A204.1 (cell line): ENCODE measurements around the gene ANKRD11.
A peak's percentile ranks its signal among the peaks of the same experiment; 100 is the strongest.
"Not testable (repeated sequence)": the region's sequence is repeated elsewhere in the genome, so short reads cannot be mapped to it uniquely, and the experiment has no call there.

Experiments
- FAIRE-seq: peaks from 2 replicates; lab custom pipeline; 2012; peaks lifted over from hg19 to GRCh38; lab: Jason Lieb, UNC

ANKRD11 gene

GRCh38 chr16:89264800-89265550 lies 225.4 kb downstream of the ANKRD11 start:
- no peak for FAIRE-seq

DNA sequence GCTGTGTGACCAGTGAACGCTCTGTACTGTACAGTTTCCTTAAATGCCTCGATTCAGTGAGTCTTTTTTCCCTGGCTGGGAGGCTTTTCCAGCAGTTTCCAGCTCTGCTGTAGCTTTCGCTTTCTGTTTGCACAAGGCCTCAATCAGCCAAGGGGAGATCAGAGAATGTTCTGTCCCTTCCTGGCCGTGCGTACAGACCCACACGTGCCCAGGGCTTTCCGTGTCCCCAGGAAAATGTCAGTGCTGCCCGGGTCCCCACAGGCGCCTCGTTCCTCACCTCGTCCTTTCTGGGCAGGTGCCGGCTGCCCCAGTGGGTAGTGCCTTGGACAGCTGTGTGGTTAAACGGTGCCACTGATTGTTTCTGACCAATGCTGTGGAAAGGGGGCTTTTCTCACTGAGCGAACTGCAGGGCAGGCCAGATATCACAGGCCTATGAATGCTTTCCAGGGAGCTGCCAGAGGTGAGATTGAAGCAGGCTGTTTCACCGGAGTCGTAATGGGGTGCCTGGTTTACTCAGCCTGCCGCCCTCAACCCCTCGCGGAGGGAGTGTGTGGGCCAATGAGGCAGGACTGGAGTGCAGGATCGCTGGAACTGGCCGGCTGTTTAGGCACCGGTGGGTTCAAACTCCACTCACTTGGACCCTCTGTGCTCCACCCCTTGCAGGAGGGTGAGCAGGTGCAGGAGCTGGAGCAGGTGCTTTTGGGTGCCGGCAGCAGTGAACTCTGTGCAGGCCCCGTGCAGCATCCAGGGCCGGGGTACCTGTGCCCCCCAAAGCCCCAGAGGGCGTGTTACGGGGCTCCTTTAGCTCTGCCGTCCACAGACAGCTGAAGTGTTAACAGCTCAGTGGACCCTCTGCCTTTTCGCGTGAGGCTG lies 228.4 kb downstream of the ANKRD11 start:
- FAIRE-seq: peak; percentile 11

DNA sequence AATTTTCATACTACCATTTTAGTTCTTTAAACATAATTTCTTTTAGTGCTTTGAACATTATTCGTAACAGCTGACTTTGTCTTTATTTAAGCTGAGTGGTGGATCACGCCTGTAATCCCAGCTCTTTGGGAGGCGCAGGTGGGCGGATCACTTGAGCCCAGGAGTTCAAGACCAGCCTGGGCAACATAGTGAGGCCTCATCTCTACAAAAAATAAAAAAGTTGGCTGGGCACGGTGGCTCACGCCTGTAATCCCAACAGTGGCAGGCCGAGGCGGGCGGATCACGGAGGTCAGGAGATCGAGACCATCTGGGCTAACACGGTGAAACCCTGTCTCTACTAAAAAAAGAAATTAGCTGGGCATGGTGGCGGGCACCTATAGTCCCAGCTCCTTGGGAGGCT lies 230.5 kb downstream of the ANKRD11 start:
- not testable (repeated sequence) for FAIRE-seq

DNA sequence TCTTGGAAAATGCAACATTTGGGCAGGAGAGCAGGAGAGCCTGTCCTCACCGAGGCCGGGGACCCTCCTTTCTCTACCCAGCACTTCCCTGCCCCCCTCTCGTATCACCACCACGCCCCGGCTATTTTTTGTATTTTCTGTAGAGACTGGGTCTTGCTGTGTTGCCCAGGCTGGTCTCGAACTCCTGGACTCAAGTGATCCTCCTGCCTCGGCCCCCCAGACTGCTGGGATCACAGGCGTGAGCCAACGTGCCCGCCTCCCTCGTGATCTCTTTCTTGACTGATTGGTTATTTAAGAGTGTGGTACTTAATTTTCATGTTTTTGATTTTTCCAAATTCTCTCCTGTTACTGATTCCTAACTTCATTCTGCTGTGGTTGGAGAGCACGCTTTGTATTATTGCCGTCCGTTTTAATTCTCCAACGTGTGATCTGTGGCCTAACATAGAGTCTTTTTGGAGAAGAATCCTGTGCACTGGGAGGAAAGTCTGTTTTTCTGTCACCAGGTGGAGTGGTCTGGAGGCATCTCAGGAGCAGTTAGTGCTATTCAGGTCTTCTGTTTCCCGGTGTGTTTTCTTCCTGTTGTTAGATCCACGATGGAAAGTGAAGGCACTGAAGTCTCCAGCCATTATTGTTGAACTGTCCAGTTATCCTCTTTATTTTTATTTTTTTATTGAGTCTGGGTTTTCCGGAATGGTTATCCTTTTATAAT lies 232.4 kb downstream of the ANKRD11 start:
- no peak for FAIRE-seq

GRCh38 chr16:89257281-89257731 lies 233.1 kb downstream of the ANKRD11 start:
- no peak for FAIRE-seq

DNA sequence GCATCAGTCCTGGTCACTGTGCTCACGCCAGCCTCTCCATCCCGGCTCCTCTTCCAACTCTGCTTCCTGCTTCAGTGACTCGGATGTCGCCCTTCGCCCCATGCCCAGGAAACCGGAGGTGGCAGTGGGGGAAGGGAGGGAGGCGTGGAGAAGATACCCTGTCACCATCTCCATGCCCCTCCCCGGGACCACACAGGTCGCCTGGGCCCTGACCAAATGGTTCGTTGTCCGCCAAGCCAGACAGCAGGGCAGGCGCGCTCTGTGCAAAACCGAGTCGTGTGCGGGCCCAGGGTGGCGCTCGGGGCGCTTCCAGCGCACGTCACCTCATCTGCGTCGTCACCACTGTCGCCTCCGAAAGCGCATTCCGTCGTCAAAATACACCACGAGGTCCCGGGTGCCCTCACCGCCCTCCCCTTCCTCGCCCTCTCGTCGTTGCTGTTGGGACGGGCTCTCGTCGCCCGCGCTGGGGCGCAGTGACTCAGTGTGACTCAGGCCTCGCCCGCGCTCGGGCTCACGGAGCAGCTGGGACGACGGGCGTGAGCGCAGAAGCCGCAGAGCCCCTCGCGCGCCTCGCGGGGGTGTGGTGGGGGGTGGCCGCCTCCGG lies 233.6 kb downstream of the ANKRD11 start:
- FAIRE-seq: no peak

DNA sequence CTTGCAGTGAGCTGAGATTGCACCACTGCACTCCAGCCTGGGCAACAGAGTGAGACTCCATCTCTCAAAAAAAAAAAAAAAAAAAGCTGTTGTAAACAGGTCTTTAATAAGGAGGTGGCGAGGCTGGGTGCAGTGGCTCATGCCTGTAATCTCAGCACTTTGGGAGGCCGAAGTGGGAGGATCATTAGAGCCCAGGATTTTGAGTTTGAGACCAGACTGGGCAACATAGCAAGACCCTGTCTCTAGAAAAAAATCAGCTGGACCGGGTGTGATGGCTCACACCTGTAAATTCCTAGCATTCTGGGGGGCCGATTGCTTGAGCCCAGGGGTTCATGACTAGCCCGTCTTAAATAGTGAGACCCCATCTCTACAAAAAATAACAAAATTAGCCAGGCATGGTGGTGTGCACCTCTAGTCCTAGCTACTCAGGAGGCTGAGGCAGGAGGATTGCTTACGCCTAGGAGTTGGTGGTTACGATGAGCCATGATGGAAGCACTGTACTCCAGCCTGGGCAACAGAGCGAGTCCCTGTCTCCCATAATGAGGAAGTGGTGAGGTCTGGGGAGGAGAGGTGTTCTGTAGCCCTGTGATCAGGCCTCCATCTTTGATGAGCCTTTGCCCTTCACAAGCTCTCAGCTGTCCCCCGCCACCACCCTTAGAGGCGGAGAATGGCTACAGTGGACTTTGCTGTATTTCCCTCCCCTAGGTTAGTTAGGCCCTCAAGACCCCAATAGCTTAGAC lies 236.6 kb downstream of the ANKRD11 start:
- no peak for FAIRE-seq

DNA sequence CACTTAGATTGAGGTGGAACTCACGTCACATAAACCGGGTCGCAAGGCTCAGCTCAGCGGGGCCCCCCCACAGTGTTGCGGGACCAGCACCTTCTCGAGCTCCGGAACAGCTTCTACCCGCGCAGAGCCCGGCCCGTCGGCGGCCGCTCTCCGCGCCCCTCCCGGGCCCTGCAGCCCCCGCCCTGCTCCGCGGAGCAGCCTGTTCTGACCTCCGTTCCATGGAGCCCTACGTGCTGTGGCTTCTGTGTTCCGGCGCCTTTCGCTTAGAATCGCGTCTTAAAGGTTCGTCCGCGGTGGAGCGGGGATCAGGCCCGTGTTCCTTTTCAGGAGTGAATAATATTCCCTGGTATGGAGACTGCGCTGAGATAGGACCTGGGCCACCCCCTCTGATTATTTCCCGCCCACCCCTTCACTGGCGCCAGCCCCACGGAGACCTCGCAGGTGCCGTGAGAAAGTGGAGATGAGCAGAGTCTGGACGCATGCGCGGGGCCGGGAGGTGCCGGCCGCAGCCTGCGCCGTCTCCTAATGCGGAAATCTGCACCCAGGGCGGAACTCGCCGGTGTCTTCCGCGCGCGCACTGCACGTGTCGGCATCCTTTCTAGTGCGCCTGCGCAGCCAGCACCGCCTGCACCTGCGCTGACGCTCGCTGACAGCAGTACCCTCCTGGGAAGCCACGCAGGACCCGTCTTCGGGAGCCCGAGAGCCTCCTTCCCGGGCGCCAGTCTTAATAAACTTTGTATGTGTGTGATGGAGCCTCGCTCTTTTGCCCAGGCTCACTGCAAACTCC lies 242.0 kb downstream of the ANKRD11 start:
- FAIRE-seq: no peak

GRCh38 chr16:89247734-89248075 lies 242.7 kb downstream of the ANKRD11 start:
- not testable (repeated sequence) for FAIRE-seq

DNA sequence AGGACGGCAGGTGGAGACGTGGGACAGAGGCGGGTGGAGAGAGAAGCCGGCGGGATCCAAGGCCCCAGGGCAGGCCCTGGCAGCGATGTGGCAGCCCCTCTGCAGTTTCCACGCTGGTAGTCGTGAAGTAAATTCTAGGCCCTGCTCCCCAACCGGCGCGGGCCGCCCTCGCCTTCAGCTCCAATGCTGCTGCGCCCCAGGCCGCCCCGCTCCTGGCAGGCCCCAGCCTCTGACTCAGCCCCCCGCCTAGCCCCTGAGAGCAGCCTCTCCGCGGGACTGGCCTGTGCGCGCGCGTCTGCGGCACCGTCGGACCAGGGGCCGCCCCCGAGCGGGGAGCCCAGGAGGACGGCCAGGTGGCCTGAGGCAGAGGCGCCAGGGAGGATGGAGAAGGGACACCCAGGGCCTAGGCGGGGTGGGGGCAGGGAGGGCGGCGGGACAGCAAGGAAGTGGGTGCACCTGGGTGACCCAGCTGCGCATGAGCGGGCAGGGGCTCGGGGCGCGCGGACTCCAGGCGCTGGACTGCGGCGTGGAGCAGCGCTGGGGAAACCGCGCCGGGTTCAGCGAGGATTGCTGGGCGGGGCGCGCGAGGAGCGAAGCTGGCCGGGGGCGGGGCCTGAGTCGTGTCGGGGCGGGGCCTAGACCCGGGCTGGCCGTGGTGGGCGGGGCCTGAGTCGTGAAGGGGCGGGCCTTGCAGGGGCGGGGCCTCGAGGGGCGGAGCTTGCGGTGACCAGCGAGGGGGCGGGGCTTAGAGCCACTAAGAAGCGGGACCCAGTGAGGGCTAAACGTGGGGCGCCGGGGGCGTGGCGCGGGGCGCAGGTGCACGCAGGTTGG lies 243.2 kb downstream of the ANKRD11 start:
- FAIRE-seq: no peak

- no peak for FAIRE-seq
These were observed 243.9 kb downstream of the ANKRD11 start for GRCh38 chr16:89246383-89246902.

GRCh38 chr16:89244754-89245153 lies 245.6 kb downstream of the ANKRD11 start:
- FAIRE-seq: no peak

GRCh38 chr16:89244264-89244663 lies 246.1 kb downstream of the ANKRD11 start:
- not testable (repeated sequence) for FAIRE-seq

DNA sequence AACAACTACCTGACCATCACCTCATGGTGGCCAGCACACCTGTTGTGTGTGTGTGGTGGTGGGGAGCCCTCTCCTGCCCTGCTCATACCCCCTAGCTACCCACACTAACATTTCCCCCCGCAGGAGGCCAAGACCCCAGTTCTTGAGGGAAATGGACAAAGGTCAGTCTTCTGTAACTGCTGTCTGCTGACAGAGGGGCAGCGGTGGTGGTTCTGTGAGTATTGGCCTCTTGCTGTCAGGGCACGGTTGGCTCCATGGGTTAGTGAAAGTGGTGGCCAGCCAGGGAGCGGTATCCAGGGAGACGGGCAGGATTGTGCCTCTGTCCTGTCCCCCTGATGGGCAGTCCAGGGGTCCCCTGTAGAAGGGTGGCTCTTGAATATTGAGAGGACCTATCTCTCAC lies 246.7 kb downstream of the ANKRD11 start:
- no peak for FAIRE-seq

DNA sequence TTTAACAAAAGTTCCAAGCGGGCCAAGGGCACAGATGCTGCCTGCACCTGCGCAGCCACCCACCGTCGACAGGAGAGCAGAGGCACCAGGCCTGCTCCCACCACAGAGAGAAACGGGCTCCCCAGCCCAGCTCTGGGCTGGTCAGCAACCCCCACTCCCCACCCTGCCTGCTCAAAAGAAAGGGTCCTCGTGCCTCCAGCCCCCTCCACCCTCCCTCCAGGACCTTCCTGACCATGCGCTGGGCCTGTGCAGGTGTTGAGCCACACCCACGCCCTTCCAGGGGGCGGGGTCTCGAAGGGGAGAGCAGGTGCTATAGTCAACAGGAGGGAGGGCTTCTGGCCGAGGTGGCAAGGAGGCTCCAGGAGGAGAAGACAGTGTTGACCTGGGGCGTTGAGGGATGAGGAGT lies 247.6 kb downstream of the ANKRD11 start:
- FAIRE-seq: no peak

- no peak for FAIRE-seq
These were observed 249.0 kb downstream of the ANKRD11 start for GRCh38 chr16:89241187-89242007.

DNA sequence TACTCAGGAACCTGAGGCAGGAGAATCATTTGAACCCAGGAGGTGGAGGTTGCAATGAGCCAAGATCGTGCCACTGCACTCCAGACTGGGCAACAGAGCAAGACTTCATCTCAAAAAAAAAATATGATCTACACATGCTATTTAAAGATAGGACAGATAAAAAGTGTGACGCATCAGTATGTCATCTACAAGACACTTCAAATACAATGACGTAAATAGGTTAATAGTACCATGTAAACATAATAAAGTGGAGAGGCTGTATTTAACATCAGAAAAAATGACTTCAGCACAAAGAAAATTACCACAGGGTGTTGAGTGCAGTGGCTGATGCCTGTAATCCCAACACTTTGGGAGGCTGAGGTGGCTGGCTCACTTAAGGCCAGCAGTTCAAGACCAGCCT lies 252.6 kb downstream of the ANKRD11 start:
- no peak for FAIRE-seq

GRCh38 chr16:89233678-89234490 lies 256.5 kb downstream of the ANKRD11 start:
- no peak for FAIRE-seq
